Activated naive CD4-positive, alpha-beta T cell (primary cell): Measurements from ENCODE around the gene TACR1.
"Not testable (repeated sequence)": the region's sequence is repeated elsewhere in the genome, so short reads cannot be mapped to it uniquely, and the experiment has no call there.

ENCODE experiments used
- DNase-seq, 4 experiments: peaks; one replicate each; lab custom pipeline; 2025; lab: John Stamatoyannopoulos, UW

Gene TACR1

DNA sequence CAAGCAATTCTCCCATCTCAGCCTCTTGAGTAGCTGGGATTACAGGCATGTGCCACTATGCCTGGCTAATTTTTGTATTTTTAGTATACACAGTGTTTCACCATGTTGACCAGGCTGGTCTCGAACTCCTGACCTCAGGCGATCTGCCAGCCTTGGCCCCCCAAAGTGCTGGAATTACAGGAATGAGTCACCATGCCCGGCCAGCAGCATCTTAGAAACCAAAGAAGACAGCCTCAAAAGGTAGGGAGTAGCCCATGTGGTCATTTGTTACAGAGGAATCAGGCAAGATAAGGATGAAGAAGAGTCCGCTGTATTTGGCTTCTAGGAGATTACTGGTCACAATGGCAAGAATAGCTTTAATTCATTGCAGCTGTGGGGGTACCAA is 53.1 kb downstream of the TACR1 start:
- DNase-seq, result not testable (repeated sequence)

DNA sequence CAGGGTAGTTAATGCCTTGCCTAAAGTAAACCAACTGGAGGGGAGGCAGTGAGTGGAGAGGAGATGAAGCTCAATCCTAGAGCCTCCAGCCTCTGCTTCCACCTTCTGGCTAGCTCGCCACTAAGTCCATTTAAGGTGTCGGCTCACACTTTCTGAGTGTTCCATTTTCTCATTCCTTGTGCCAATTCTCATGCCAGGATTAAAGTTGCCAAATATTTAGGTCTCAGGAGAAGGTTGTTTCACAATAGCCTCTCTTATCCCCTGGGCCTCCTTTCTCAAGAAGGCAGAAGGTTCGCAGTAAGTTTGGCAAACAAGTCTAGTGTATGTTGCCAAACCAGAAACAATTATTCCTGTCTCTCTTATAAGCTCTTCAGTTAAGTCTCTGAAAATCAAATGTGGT is 57.2 kb downstream of the TACR1 start:
- DNase-seq, result no peak

DNA sequence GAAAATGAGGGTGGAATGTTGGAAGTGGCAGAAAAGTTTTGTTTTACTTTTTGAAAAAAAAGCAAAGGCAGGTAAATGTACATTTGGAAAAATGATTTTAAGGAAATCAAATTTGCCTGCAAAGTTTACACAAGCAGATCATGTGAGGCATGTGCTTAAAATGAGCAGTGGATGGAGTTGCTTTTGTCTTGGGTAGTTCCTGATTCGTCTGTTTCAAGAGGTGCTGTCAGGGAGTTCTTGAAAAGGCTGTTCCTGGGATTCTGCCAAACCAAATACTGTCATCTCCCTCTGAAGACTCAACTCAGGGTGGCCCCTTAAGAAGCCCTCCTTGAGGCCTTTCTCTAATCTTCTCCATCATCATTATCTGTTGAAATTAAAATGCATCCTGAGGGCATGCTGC is 59.0 kb downstream of the TACR1 start:
- DNase-seq, result no peak

DNA sequence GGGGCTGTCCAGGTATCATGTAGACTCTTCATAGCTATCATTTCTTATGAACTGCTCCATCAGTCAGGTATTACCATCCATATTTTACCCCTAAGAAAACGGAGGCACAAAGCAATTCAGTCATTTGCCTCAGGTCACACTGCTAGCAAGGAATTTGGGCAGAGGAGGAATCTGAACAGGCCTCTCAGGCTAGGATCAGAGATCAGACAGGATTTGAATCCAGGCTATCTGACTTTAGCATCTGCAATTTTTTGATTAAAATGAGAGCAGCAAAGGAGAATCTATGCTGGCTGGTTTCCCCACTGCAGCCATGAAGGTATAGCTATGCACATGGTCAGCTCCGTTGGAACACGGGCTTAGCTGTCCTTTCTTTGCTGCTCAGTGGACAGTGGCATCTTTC is 60.1 kb downstream of the TACR1 start:
- no peak for DNase-seq

DNA sequence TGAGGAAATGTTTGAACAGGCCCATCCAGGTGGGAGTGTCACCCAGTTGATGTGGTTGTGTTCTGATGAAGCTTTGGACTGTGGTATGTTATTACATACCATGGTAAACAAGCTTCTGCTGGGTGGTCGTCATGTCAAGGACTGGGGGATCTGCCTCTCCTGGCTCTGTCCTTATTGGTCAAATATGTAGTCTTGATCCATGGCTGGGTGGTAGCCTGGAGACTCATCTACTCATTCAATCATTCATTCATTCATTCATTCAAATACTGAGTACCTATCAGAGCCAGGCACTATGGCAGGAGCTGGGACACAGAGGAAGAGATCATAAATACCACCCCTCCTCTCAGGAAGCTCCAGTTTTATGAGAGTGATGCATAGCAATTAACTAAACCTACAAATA is 60.8 kb downstream of the TACR1 start:
- no peak for DNase-seq

DNA sequence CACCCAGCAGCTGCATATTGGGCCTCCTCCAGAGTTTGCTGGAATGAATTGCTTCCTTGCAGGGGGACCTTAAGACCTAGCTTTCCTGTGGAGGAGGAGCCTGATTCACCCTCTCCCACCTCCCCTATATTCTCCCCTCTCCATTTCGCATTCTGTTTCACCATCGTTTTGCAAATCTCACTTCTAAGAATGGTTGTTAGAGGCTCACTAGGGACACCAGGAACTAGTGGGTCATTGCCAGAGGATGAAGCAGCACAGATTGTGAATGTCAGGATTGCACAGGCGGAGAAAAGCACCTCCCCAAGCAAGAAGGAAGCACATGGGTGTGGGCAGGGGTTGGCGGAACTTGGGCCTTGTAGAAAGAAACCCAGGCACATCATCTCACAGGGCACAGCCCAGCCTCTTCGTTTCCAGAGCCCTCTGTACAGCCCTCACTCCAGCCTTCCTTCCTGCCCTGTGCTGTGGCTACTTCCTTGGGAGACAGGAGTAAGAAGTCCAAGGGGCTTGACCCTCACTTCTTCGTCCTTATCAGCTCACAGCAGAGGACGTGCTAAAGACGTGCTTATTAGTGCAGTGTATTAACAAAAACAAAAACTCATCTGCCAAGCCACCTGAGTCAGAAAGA is 63.4 kb downstream of the TACR1 start:
- DNase-seq, result no peak

DNA sequence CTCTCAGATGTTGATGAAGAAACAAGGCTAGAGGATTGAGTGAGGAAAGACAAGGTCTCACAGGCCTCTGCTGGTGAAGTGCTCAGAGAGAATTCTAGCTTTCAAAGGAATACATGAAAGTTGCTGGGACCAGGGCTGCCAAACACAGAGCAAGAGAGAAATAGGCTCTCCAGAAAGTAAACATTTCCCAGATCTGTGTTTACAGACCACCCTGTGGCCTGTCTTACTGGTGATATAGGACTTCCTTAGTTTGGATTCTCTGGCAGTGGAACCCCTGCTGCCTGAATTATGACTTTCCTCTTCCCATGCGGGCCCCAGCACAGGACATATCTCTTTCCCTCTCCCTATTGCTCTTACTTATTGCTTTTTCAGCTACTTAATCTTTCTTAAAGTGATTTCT is 64.5 kb downstream of the TACR1 start:
- DNase-seq, result no peak

DNA sequence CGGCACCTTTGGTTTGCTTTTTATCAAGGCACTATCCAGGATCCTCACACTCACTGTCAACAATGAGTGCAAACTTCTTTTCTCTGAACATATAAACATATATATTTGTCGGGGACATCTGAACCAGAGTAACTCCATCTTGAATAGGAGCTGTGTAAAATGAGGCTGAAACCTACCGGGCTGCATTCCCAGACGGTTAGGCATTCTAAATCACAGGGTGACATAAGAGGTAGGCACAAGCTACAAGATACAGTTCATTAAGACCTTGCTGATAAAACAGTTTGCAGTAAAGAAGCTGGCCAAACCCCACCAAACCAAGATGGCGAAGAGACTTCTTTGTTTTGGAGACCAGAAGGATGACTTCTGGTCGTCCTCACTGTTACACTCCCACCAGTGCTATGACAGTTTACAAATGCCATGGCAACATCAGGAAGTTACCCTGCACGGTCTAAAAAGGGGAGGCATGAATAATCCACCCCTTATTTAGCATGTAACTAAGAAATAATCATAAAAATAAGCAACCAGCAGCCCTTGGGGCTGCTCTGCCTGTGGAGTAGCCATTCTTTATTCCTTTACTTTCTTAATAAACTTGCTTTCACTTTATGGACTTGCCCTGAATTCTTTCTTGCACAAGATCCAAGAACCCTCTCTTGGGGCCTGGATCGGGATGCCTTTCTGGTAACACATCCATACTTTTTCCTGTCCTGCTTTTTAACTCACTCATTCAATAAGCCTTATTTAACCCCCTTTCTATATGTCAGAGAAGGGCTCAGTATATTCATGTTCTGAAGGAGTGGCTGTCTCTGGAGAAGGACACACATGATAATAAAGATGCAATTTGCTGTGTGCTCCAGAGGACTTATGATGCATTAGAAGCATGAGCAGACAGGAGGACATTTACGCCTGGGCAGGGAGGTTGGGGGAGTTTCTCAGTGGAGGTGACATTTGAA is 65.4 kb downstream of the TACR1 start:
- no peak for DNase-seq

DNA sequence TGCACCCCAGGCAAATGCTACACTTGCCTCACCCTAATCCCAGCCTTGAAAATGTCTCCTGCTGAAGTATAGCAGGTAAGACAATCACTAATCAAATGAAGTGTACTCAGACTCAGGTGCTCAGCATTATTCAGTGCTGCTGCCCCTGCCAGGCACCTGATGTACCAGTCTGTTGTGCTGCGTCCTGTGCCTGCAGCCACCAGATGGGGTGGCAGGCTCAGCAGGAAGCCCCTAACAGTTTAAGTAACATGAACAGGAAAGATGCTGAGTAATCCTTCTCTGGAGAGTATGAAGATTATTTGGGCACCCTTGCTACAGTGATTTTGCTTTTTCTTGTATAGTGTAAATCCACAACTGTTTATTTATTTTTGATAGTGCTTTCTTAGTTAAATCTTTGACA is 69.1 kb downstream of the TACR1 start:
- DNase-seq, result no peak

DNA sequence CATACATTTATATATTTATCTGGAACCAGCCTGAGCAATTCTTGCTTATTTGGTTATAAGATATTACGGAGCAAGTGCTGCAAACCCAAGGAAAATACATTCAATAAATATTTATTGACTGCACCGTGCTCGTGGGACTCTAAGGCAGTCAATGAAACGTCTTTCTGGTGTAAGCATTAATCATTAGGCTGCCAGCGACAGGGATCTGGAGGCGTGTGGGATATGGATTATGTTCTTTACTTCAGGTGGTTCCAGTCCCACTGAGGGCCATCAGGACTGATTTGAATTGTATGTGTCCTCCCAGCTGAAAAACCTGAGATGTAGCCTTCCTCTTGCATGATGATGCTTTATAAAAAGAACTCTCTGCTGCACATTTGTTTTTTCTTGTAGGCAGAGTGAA is 75.4 kb downstream of the TACR1 start:
- no peak for DNase-seq

DNA sequence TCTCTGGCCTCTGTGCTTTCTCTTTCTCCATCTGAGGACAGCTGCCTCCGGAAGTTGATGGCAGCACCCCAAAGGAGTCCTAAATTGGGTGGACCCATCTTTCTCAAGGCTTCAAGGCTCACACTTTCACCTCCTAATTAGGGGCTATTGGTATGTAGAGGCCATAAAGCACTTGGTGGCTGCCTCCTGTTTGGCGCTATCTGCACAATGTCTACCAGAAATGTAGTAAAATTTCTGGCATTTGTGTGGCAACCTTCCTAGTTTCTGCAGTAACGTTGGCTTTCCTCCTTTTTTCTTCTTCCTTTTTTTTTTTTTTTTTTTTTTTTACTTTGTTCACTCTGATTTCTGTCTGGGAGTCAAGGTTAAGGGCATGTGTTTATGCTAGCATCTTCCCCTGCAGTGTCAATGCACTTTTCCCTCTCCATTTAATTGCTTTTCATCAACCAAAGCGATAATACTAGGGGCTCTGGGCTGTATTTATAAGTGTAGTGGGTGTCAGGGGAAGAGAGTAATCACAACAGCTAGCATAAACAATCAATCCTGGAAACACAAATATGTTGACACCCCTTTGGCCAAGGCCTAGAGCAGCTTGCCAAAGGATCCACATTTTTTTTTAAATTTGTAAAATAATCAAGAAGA is 86.0 kb downstream of the TACR1 start:
- DNase-seq, result no peak

DNA sequence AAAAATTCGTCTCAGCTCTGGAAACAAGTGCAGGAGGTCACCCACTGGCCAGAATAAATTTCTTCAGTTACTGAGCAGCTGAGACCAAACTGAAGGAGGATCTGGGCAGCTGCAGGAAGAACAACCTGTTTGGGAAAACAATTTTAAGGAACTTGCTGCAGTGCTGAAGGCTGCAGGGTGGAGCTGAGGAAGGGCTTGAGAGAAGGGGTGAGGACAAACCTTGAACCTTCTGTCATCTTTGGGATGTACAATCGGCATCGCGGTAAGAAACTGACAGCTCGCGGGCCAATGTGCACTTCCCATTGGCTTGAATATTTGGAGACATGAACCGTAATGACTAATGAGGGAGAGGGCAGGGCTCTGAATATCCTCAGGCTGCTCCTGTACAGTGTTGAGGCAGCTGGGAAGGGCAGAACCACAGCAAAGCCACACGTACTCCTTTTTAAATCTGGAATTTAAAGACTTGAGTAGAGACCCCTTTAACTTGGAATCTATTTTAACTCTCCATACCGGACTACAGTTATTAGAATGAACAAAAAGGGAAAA is 90.3 kb downstream of the TACR1 start:
- no peak for DNase-seq

DNA sequence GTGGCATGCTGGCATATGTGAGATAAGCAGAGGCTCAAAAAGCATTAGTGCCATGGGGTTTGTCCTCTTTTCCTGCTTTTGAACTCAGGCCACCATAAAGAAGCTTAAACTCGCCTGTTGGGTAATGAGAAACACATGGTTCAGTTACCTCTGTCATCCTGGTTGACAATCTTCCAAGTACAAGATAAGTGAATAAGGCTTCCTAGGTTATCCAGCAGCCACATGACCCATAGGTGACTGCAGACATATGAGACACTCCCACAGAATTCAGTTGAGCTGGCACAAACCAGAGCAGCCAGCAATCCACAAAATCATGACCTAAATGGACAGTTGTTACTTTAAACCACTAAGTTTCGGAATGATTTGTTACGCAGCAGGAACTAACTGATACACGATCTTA is 97.3 kb downstream of the TACR1 start:
- no peak for DNase-seq

DNA sequence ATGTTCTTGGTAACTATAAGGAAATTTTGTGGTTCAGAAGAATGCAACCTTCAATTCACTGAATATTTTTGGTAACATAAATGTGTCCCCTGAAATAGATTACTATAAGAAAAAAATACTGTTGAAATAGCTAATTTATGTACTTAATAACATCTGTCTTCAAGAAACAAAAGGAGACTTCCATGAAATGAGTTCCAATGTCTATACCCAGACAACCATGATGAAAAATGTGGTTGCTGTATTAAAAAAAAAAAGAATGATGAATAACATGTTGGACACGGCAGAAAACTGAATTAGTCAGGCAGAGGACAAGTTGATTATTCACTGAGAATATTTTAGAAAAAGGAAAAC is 98.5 kb downstream of the TACR1 start:
- no peak for DNase-seq

DNA sequence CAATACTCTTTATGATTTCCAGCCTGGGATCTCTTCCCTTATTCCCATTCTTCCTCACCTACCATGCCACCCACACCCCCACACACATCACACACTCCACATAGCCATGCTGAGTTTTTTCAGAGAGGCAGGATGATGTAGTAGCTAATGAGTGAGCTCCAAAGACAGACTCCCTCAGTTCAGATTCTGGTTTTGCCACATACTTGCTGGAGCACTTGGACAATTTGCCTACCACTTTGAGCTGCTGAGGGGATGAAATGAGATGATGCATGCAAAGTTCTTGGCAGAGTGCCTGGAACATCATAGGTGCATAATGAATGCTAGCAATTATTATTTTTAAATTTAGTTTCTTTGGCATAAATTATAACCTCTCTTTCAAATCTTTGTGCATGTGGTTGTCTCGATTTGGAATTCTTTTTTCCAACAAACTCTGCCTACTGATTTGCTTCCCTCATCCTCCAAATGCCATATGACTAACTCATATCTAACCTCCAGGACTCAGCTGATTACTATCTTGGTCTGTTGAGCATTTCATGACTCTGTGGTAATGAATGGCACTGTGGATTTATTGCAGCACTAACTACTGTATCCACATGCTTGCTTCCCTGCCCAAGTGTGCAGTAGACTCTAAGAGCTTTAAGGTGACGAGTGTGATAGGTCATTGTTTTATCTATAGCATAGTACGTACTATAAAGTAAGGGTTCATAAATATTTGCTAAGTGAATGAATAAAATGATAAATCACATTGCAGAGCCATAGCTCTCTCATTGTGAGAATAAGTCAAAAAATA is 99.1 kb downstream of the TACR1 start:
- no peak for DNase-seq

DNA sequence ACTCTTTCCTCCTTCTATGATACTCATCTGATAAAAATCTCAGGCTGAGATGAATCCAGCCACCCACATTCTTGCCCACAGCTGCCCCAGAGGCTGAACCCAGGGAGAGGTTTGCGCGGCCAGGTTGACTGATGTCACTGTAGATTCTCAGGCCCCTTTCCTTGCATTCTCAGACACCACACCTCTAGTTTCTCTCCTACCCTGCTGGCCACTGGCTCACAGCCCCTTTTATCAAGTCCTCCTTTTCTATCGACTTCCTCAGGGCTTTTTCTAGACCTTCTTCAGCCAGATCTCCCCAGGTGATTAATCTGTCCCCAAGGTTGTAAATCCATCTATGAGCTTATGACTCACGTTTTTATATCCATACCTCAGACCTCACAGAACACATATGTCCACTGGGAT is 99.8 kb downstream of the TACR1 start:
- no peak for DNase-seq

DNA sequence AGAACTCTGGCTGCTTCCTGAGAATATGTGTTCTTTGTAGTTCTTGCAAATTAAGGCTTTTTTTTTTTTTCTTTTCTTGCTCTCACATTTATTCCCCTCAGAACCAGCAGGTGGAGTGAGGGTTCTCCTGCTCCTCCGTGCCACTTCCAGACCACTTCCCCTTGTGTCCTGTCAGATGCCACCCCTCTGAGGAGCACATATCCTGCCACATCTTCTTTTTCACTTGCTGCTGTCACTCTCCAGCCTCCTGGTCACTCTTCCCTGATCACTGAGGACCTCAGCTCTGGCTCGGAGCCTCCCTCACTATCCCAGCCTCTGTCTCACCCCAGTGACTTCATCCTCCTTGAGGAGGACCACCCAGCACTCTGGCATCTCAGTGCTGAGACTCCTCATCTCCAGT is 100.5 kb downstream of the TACR1 start:
- no peak for DNase-seq

DNA sequence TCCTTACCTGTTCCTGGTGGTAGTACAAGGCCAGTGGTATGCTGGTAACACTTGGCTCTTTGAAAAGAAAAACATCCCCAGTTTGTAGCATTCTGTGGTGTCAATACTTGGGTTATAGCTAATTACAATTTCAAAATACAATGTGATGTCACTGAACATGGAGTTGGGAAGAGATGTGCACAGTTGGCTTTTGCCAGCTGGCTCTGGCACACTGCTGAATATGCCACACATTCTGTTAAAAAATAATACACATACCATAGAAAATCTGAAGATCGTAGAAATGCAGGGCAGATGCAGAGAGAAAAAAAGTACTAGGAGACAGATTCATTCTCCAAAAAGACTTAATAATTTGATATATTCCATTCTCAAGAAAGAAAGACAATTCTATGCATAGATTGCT is 101.5 kb downstream of the TACR1 start:
- DNase-seq, result no peak

DNA sequence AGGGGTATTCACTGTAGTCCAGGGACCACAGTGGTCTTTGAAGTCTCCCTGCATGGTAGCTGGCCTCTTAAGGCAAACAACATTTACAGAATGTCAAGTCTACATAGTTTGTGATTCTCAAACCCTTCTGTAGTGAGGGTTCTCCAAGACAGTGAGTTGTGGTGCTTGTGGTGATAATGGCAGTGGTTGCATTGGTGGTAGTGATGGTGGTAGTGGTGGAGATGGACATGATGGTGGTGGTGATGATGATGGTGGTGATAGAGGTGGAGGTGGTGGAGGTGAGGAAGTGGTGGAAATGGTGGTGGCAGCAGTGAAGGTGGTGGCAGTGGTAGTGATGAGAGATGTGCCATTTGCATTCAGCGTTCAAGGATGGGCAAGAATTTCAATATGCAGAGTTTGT is 104.9 kb downstream of the TACR1 start:
- no peak for DNase-seq

DNA sequence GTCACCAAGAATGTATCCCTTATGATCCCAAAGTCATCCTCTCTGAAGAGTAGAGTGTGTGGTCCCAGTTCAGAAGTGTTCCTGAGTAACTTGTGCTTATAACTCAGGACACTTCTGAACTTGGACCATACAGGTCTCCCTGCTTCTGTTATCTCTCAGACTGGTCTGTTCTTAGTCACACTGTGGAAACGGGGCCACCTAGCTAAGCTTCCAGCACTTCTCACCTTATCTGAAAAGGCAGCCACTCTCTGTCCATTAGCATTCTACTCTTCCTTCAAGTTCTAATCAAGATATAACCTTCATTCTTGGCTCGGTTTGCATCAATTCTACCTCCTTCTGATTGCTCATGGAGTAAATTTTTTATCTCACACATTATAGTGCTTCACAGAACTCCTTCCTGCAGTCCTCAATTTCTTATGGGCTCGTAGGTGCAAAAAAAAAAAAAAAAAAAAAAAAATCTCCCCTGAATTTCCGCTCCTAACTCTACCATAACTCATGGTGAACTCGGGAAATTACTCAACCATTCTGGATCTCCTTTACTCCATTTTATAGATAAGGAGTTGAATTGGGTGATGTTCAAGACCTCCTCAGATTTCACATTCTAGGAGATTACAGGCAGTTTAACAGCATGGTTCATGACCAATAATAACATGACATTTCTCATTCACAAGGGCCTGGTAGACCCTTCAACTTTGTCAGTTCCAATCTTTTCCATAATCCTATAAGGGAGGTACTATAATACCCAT is 108.4 kb downstream of the TACR1 start:
- DNase-seq, result no peak

DNA sequence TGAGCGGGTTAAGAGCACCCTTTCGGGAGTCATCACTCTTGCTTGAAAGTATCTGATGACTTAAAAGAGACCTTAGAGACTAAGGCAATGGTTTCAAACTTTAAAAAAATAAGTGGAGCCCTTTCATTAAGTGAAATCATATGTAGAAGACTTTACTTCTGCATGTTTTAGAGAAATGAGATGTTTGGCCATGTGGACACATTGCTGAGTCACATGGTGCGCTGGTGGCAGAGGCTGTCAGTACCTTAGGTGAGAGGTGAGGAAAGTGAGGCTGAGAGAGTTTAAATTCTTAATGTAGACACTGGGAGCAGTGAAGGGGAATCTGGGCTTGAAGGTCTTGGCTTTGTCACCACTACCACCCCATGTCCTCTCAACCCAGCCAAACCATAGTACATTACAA is 109.8 kb downstream of the TACR1 start:
- DNase-seq, result no peak
